A673 (cell line): ENCODE measurements around the gene SUOX.

Experiments used
- CTCF ChIP-seq: fragments of 300-800, 200-600 bp; sonication (generic); conservative IDR thresholded peaks from 2 replicates; pipeline ENCODE4 v1.5.1; 2017; ENCODE audit warnings: low read depth, mild to moderate bottlenecking, antibody characterized with exemption, low read length, moderate library complexity, mixed read lengths
- EZH2 ChIP-seq: fragments of 200-600 bp; sonication (generic); IDR thresholded peaks from 2 replicates; pipeline ENCODE4 v1.6.1; 2017; ENCODE audit warnings: borderline replicate concordance, low read depth, mild to moderate bottlenecking, mixed read lengths, antibody characterized with exemption, low read length; ENCODE audit not compliant: poor library complexity, severe bottlenecking

GRCh38 chr12:56013482-56013881 is 16.4 kb downstream of the SUOX start:
- no peak for TF ChIP-seq CTCF
- TF ChIP-seq EZH2 = no peak
